Endothelial cell of umbilical vein (primary cell): ENCODE results near the gene ROPN1L.

Source experiments
- CTCF ChIP-seq, 2 donors: IDR thresholded peaks; 1 replicate in 1 of 2; 2 replicates in 1 of 2; pipeline ENCODE4 v1.5.1; 2011; ENCODE audit warnings: low read length in 2 of 2, mild to moderate bottlenecking in 2 of 2, moderate library complexity in 2 of 2, control low read depth in 1 of 2, inconsistent platforms in 1 of 2, low read depth in 1 of 2; ENCODE audit not compliant: insufficient read depth in 1 of 2; ENCODE audit errors: extremely low read depth in 1 of 2
- MAX ChIP-seq: IDR thresholded peaks from 2 replicates; pipeline ENCODE4 v1.6.1; 2011; ENCODE audit not compliant: insufficient read depth, insufficient read length
- POLR2A ChIP-seq: IDR thresholded peaks from 2 replicates; pipeline ENCODE4 v1.6.1; 2012; ENCODE audit warnings: low read depth, mild to moderate bottlenecking, control low read depth, low read length

GRCh38 chr5:10409504-10409903, 32.2 kb upstream of the ROPN1L start:
- TF ChIP-seq POLR2A = no peak
- TF ChIP-seq CTCF (IDR thresholded peaks at IDR 0.05; ENCODE audit: extremely low read depth in 1 of 2, insufficient read depth in 1 of 2, low read depth in 1 of 2, low read length in 2 of 2) = no peak
- no peak for TF ChIP-seq MAX
